H9 (cell line): Measurements from ENCODE around the gene OTOL1. TPM values are rescaled to one million over a fixed set of nuclear protein-coding genes. Genes with fewer than 3 reads are reported as not detected.

Experiments
- DNase-seq: peaks from one replicate; pipeline ENCODE4 v3.0.0-alpha.2; 2017
- H2AFZ ChIP-seq: one replicate; pipeline ENCODE4 v1.6.1; 2013; ENCODE audit warnings: mild to moderate bottlenecking, low read length, control low read depth, moderate library complexity
- H2AK5ac ChIP-seq: 2 replicates; pipeline ENCODE4 v1.6.1; 2013; ENCODE audit warnings: low read length, control low read depth, mixed read lengths; ENCODE audit not compliant: insufficient read length
- H2BK120ac ChIP-seq: one replicate; pipeline ENCODE4 v1.6.1; 2013; ENCODE audit warnings: low read depth, mild to moderate bottlenecking, low read length, control low read depth, inconsistent platforms; ENCODE audit not compliant: poor library complexity, severe bottlenecking
- H2BK12ac ChIP-seq: 2 replicates; pipeline ENCODE4 v1.6.1; 2013; ENCODE audit warnings: low read length, control low read depth, mixed read lengths, low read depth; ENCODE audit not compliant: insufficient read length
- H2BK15ac ChIP-seq: 2 replicates; pipeline ENCODE4 v1.6.1; 2013; ENCODE audit warnings: low read depth, low read length, control low read depth
- H2BK20ac ChIP-seq: one replicate; pipeline ENCODE4 v1.6.1; 2013; ENCODE audit warnings: low read depth, mild to moderate bottlenecking, low read length, control low read depth, inconsistent platforms; ENCODE audit not compliant: poor library complexity, severe bottlenecking
- H2BK5ac ChIP-seq: 2 replicates; pipeline ENCODE4 v1.6.1; 2013; ENCODE audit warnings: low read length, control low read depth, mixed read lengths; ENCODE audit not compliant: insufficient read length
- H3K14ac ChIP-seq: 2 replicates; pipeline ENCODE4 v1.6.1; 2013; ENCODE audit warnings: low read length, control low read depth; ENCODE audit not compliant: insufficient read depth
- H3K18ac ChIP-seq: 2 replicates; pipeline ENCODE4 v1.6.1; 2013; ENCODE audit warnings: low read depth, mild to moderate bottlenecking, mixed read lengths, low read length, control low read depth; ENCODE audit not compliant: insufficient read length
- H3K23ac ChIP-seq: 2 replicates; pipeline ENCODE4 v1.6.1; 2013; ENCODE audit warnings: low read length, control low read depth, mixed read lengths, low read depth; ENCODE audit not compliant: insufficient read length
- H3K23me2 ChIP-seq: 2 replicates; pipeline ENCODE4 v1.6.1; 2013; ENCODE audit warnings: low read depth, mild to moderate bottlenecking, mixed read lengths, low read length, control low read depth; ENCODE audit not compliant: insufficient read length, poor library complexity, severe bottlenecking
- H3K27ac ChIP-seq: 2 replicates; pipeline ENCODE4 v1.5.1; 2013; ENCODE audit warnings: low read length, control low read depth, mixed read lengths, low read depth; ENCODE audit not compliant: insufficient read length
- H3K27me3 ChIP-seq: 2 replicates; pipeline ENCODE4 v1.6.1; 2013; ENCODE audit warnings: low read length, control low read depth, inconsistent platforms; ENCODE audit not compliant: insufficient read depth
- H3K4ac ChIP-seq: 2 replicates; pipeline ENCODE4 v1.6.1; 2013; ENCODE audit warnings: low read depth, mild to moderate bottlenecking, control low read depth, inconsistent platforms, low read length, moderate library complexity
- H3K4me1 ChIP-seq: 2 replicates; pipeline ENCODE4 v1.6.1; 2013; ENCODE audit warnings: low read length, control low read depth, inconsistent platforms; ENCODE audit not compliant: insufficient read depth
- H3K4me2 ChIP-seq: 2 replicates; pipeline ENCODE4 v1.6.1; 2013; ENCODE audit warnings: low read length, control low read depth, mixed read lengths; ENCODE audit not compliant: insufficient read length, insufficient read depth
- H3K56ac ChIP-seq: 2 replicates; pipeline ENCODE4 v1.6.1; 2013; ENCODE audit warnings: low read depth, mild to moderate bottlenecking, mixed read lengths, low read length, control low read depth; ENCODE audit not compliant: insufficient read length
- H3K79me1 ChIP-seq: 2 replicates; pipeline ENCODE4 v1.6.1; 2013; ENCODE audit warnings: low read depth, mild to moderate bottlenecking, moderate library complexity, low read length, control low read depth, inconsistent platforms; ENCODE audit not compliant: insufficient read depth, poor library complexity, severe bottlenecking
- H3K79me2 ChIP-seq: 2 replicates; pipeline ENCODE4 v1.6.1; 2013; ENCODE audit warnings: low read length, control low read depth, inconsistent platforms; ENCODE audit not compliant: insufficient read depth
- H3K9ac ChIP-seq: 2 replicates; pipeline ENCODE4 v1.6.1; 2013; ENCODE audit warnings: low read length, control low read depth, mixed read lengths; ENCODE audit not compliant: insufficient read length; ENCODE audit errors: extremely low read depth
- H3K9me3 ChIP-seq: one replicate; pipeline ENCODE4 v1.6.1; 2013; ENCODE audit warnings: low read depth, low read length, inconsistent platforms; ENCODE audit not compliant: control insufficient read depth
- H3T11ph ChIP-seq: one replicate; pipeline ENCODE4 v1.6.1; 2013; ENCODE audit warnings: mild to moderate bottlenecking, low read length, control low read depth, inconsistent platforms
- H4K20me1 ChIP-seq: one replicate; pipeline ENCODE4 v1.6.1; 2013; ENCODE audit not compliant: control insufficient read depth, insufficient read length, insufficient read depth
- H4K5ac ChIP-seq: 2 replicates; pipeline ENCODE4 v1.6.1; 2013; ENCODE audit warnings: low read depth, mild to moderate bottlenecking, mixed read lengths, low read length, control low read depth; ENCODE audit not compliant: insufficient read length
- H4K8ac ChIP-seq: replicated peaks from 2 replicates; pipeline ENCODE4 v1.6.1; 2013; ENCODE audit warnings: low read length, control low read depth, mixed read lengths, low read depth; ENCODE audit not compliant: insufficient read length
- H4K91ac ChIP-seq: 2 replicates; pipeline ENCODE4 v1.6.1; 2013; ENCODE audit warnings: low read depth, mild to moderate bottlenecking, moderate library complexity, mixed read lengths, low read length, control low read depth; ENCODE audit not compliant: insufficient read length
- H3K27ac Mint-ChIP-seq, 3 experiments: 2 replicates in 2 of 3; 3 replicates in 1 of 3; pipeline ENCODE4 v1.8.0; 2020 to 2021; ENCODE audit warnings: mixed read lengths in 3 of 3, mild to moderate bottlenecking in 1 of 3, moderate library complexity in 1 of 3
- H3K27me3 Mint-ChIP-seq: 2 replicates; pipeline ENCODE4 v1.8.0; 2021; ENCODE audit warnings: low read depth, mild to moderate bottlenecking, moderate library complexity, mixed read lengths
- H3K36me3 Mint-ChIP-seq, 3 experiments: 2 replicates in 2 of 3; 3 replicates in 1 of 3; pipeline ENCODE4 v1.8.0; 2020 to 2021; ENCODE audit warnings: low read depth in 3 of 3, mixed read lengths in 3 of 3; ENCODE audit not compliant: insufficient read depth in 1 of 3
- H3K4me1 Mint-ChIP-seq, 2 experiments: 2 replicates each; pipeline ENCODE4 v1.8.0; 2020; ENCODE audit warnings: mixed read lengths in 2 of 2
- H3K4me3 Mint-ChIP-seq, 2 experiments: 2 replicates in 1 of 2; 3 replicates in 1 of 2; pipeline ENCODE4 v1.8.0; 2020 to 2021; ENCODE audit warnings: mild to moderate bottlenecking in 2 of 2, mixed read lengths in 2 of 2, moderate library complexity in 1 of 2
- H3K9me3 Mint-ChIP-seq, 2 experiments: 2 replicates in 1 of 2; 3 replicates in 1 of 2; pipeline ENCODE4 v1.8.0; 2020; ENCODE audit warnings: mild to moderate bottlenecking in 2 of 2, mixed read lengths in 2 of 2, moderate library complexity in 1 of 2
- WGBS: extraction: QIAGEN DNeasy Blood & Tissue Kit; methylation state at CpG from one replicate; pipeline ENCODE4 v1.1.7; 2013; ENCODE audit warnings: missing lambda C conversion rate, low lambda C conversion rate, mixed read lengths; ENCODE audit not compliant: insufficient read length; ENCODE audit errors: extremely low coverage; 5-methylcytosine and 5-hydroxymethylcytosine counted together
- total RNA-seq: library from RNA; stranded (reverse); gene quantifications from 2 replicates; pipeline ENCODE4 v1.2.1, GENCODE V29; 2021
- TF ChIP-seq, protein P1 (sequence below): fragments of 200-600 bp; sonication (generic); conservative IDR thresholded peaks from 3 replicates; pipeline ENCODE4 v1.8.0; 2021; ENCODE audit warnings: antibody characterized with exemption, mild to moderate bottlenecking

OTOL1 gene
- total RNA-seq, 1 experiment from 2014 or later = not detected

GRCh38 chr3:161552984-161553560 is 56.5 kb downstream of the OTOL1 start:
- Histone ChIP-seq H4K91ac (no peak overlapping the region), H2BK120ac (no peak overlapping the region), H3K79me2 (no peaks in the 10 kb centered on the region), H3K23me2 (no peaks in the 10 kb centered on the region), H4K20me1 (no peaks in the 10 kb centered on the region), H3K9me3 (no peaks in the 10 kb centered on the region), H4K8ac (no peak overlapping the region), H2BK15ac (no peak overlapping the region), H3K4me1 (no peaks in the 10 kb centered on the region; the same call in 1 of the 2 replicates), H3K18ac (no peak overlapping the region), H3K27ac (no peak overlapping the region), H3T11ph (peak overlapping the region; percentile 36), H3K23ac (no peak overlapping the region), H3K27me3 (no peaks in the 10 kb centered on the region), H2BK5ac (no peak overlapping the region), H2AFZ (peak overlapping the region; percentile 40), H3K9ac (no peak overlapping the region), H3K56ac (no peak overlapping the region), H4K5ac (no peak overlapping the region), H3K4ac (no peak overlapping the region), H2AK5ac (no peak overlapping the region), H2BK20ac (no peak overlapping the region), H3K79me1 (no peaks in the 10 kb centered on the region), H3K4me2 (no peak overlapping the region), H3K14ac (no peak overlapping the region), H2BK12ac (no peak overlapping the region)
- Mint-ChIP-seq H3K27me3 (no peaks in the 10 kb centered on the region), H3K36me3 (no peaks in the 10 kb centered on the region; a peak in 1 of 7 replicates), H3K4me1 (peaks cover 2 to 14% of the 10 kb centered on the region in 2 experiments; a peak in 2 of 4 replicates), H3K4me3 (no peak overlapping the region), H3K9me3 (no peaks in the 10 kb centered on the region), H3K27ac (no peak overlapping the region)
- no CpG with 5 or more reads among the region's 6 CpGs for WGBS
- TF ChIP-seq, protein P1, sequence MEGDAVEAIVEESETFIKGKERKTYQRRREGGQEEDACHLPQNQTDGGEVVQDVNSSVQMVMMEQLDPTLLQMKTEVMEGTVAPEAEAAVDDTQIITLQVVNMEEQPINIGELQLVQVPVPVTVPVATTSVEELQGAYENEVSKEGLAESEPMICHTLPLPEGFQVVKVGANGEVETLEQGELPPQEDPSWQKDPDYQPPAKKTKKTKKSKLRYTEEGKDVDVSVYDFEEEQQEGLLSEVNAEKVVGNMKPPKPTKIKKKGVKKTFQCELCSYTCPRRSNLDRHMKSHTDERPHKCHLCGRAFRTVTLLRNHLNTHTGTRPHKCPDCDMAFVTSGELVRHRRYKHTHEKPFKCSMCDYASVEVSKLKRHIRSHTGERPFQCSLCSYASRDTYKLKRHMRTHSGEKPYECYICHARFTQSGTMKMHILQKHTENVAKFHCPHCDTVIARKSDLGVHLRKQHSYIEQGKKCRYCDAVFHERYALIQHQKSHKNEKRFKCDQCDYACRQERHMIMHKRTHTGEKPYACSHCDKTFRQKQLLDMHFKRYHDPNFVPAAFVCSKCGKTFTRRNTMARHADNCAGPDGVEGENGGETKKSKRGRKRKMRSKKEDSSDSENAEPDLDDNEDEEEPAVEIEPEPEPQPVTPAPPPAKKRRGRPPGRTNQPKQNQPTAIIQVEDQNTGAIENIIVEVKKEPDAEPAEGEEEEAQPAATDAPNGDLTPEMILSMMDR = no peak
- no peak for DNase-seq

Other genes with a start within 250 kb of the OTOL1 start
- 1.4 and 3.5 TPM in 2 replicates for gene SPTSSB, start 125.3 kb upstream of the OTOL1 start, total RNA-seq